HepG2 (cell line): Measurements from ENCODE around the gene SALL2. TPM values are rescaled to one million over a fixed set of nuclear protein-coding genes. Genes with fewer than 3 reads are reported as not detected.

Experiments
- ATAC-seq: fragments of 200-7000 bp; cut with Tn5 transposase; 3 replicates; pipeline ENCODE4 v1.9.1; 2020; ENCODE audit warnings: mild to moderate bottlenecking, moderate library complexity
- BruUV-seq: library from RNA; stranded (reverse); fragments of 400-500 nt; replicated peaks from 2 replicates; lab custom pipeline; 2021; lab: Mats Ljungman, UMichigan
- CTCF ChIA-PET: fragments of 300-600 bp; formaldehyde crosslinking; extraction: SDS; loops from one replicate; lab custom pipeline; 2021; ENCODE audit warnings: low total read pairs, inconsistent platforms, low intra/inter-chr PET ratio; lab: Yijun Ruan, JAX
- POLR2A ChIA-PET: fragments of 350-600 bp; sonication (Branson Sonifier 250); formaldehyde crosslinking; loops from one replicate; lab custom pipeline; 2020; ENCODE audit warnings: antibody characterized with exemption, inconsistent platforms; lab: Yijun Ruan, JAX
- DNase-seq: peaks from one replicate; pipeline ENCODE4 v3.0.0-alpha.2; 2015; ENCODE audit warnings: low spot score
- FAIRE-seq: peaks from 3 replicates; lab custom pipeline; 2011; peaks lifted over from hg19 to GRCh38; lab: Jason Lieb, UNC
- H2AFZ ChIP-seq: one replicate; pipeline ENCODE4 v1.6.1; 2011; ENCODE audit warnings: low read length, inconsistent platforms
- H3K27ac ChIP-seq: fragments of 300-600 bp; 3 replicates; pipeline ENCODE4 v1.8.0; 2011; ENCODE audit warnings: mixed run types, mild to moderate bottlenecking, mixed read lengths, low read length, inconsistent platforms; ENCODE audit not compliant: insufficient read depth; ENCODE audit errors: extremely low read length
- H3K27me3 ChIP-seq, 2 experiments: fragments of 200-600 bp in 1 of 2; 2 replicates in 1 of 2; 3 replicates in 1 of 2; pipeline versions ENCODE4 v1.6.0 to v1.8.0; 2011; ENCODE audit warnings: low read length in 2 of 2, mild to moderate bottlenecking in 2 of 2, moderate library complexity in 2 of 2, inconsistent platforms in 1 of 2; ENCODE audit not compliant: insufficient read depth in 2 of 2, control insufficient read depth in 1 of 2
- H3K36me3 ChIP-seq, 2 experiments: fragments of 200-600 bp in 1 of 2; replicated peaks in 1 of 2; 2 replicates in 1 of 2; 3 replicates in 1 of 2; pipeline versions ENCODE4 v1.5.1 to v1.8.0; 2011; ENCODE audit warnings: low read length in 2 of 2, inconsistent platforms in 1 of 2; ENCODE audit not compliant: insufficient read depth in 2 of 2, control insufficient read depth in 1 of 2
- H3K4me1 ChIP-seq: 2 replicates; pipeline ENCODE4 v1.5.1; 2012; ENCODE audit warnings: low read length, inconsistent platforms; ENCODE audit not compliant: insufficient read depth
- H3K4me2 ChIP-seq: 2 replicates; pipeline ENCODE4 v1.6.0; 2011; ENCODE audit warnings: low read depth, low read length, inconsistent platforms
- H3K4me3 ChIP-seq, 3 experiments: fragments of 200-600 bp in 1 of 3; sonication (generic), shearing (Covaris generic) in 1 of 3; replicated peaks in 1 of 3; 2 replicates each; pipeline ENCODE4 v1.5.1; 2011 to 2016; ENCODE audit warnings: low read length in 3 of 3, inconsistent platforms in 2 of 3, low read depth in 2 of 3, mild to moderate bottlenecking in 2 of 3, control low read depth in 1 of 3, mixed read lengths in 1 of 3; ENCODE audit not compliant: insufficient read depth in 1 of 3
- H3K79me2 ChIP-seq: one replicate; pipeline ENCODE4 v1.6.1; 2011; ENCODE audit warnings: low read length, inconsistent platforms; ENCODE audit not compliant: insufficient read depth
- H3K9ac ChIP-seq: 2 replicates; pipeline ENCODE4 v1.6.0; 2011; ENCODE audit warnings: mild to moderate bottlenecking, low read depth, low read length, inconsistent platforms; ENCODE audit not compliant: insufficient read depth
- H3K9me3 ChIP-seq: 2 replicates; pipeline ENCODE4 v1.5.1; 2012; ENCODE audit warnings: mild to moderate bottlenecking, low read length
- H4K20me1 ChIP-seq: 2 replicates; pipeline ENCODE4 v1.6.0; 2011; ENCODE audit warnings: inconsistent platforms, mild to moderate bottlenecking, low read length, moderate library complexity; ENCODE audit not compliant: insufficient read depth
- ATAD3A ChIP-seq: sonication (generic); formaldehyde crosslinking; IDR thresholded peaks from 2 replicates; pipeline ENCODE4 v1.4.0; 2020; ENCODE audit warnings: missing genetic modification reagents
- GATAD1 ChIP-seq: IDR thresholded peaks from 2 replicates; pipeline ENCODE4 v1.6.1; 2016; ENCODE audit warnings: missing genetic modification reagents, missing compliant biosample characterization
- MTF1 ChIP-seq: sonication (generic); formaldehyde crosslinking; IDR thresholded peaks from 2 replicates; pipeline ENCODE4 v1.5.0; 2020; ENCODE audit warnings: missing genetic modification reagents
- NCOA2 ChIP-seq: sonication (generic); formaldehyde crosslinking; IDR thresholded peaks from 2 replicates; pipeline ENCODE4 v1.8.0; 2022; ENCODE audit warnings: inconsistent platforms
- NFIB ChIP-seq: sonication (generic); formaldehyde crosslinking; IDR thresholded peaks from 2 replicates; pipeline ENCODE4 v1.9.0; 2021; ENCODE audit warnings: missing genetic modification reagents, mild to moderate bottlenecking, borderline replicate concordance
- RORA ChIP-seq: sonication (generic); formaldehyde crosslinking; IDR thresholded peaks from 2 replicates; pipeline ENCODE4 v1.5.0; 2020; ENCODE audit warnings: mild to moderate bottlenecking, missing genetic modification reagents, moderate library complexity
- SKI ChIP-seq: fragments of 450-650 bp; IDR thresholded peaks from one replicate; pipeline ENCODE4 v1.6.1; 2018; ENCODE audit warnings: mild to moderate bottlenecking; ENCODE audit not compliant: partially characterized antibody
- SOX13 ChIP-seq, 3 experiments: fragments of 450-650 bp in 1 of 3; sonication (generic) in 1 of 3; formaldehyde crosslinking in 1 of 3; IDR thresholded peaks in 2 of 3; conservative IDR thresholded peaks in 1 of 3; 2 replicates each; pipeline versions ENCODE4 v1.5.0 to v1.6.1; 2016 to 2020; ENCODE audit warnings: antibody characterized with exemption in 1 of 3, mild to moderate bottlenecking in 1 of 3, missing compliant biosample characterization in 1 of 3, missing genetic modification reagents in 1 of 3, moderate library complexity in 1 of 3
- TP53 ChIP-seq: sonication (generic); formaldehyde crosslinking; conservative IDR thresholded peaks from 2 replicates; pipeline ENCODE4 v1.4.0; 2020; ENCODE audit warnings: missing genetic modification reagents
- TSC22D2 ChIP-seq: sonication (generic); formaldehyde crosslinking; IDR thresholded peaks from 2 replicates; pipeline ENCODE4 v1.5.1; 2020; ENCODE audit warnings: missing genetic modification reagents, mild to moderate bottlenecking, borderline replicate concordance
- ZNF264 ChIP-seq: sonication (generic); formaldehyde crosslinking; IDR thresholded peaks from 2 replicates; pipeline ENCODE4 v1.4.0; 2020; ENCODE audit warnings: missing genetic modification reagents
- ZNF44 ChIP-seq: sonication (generic); formaldehyde crosslinking; IDR thresholded peaks from 2 replicates; pipeline ENCODE4 v1.5.1; 2020; ENCODE audit warnings: mild to moderate bottlenecking, missing genetic modification reagents
- ZNF441 ChIP-seq: sonication (generic); formaldehyde crosslinking; IDR thresholded peaks from 2 replicates; pipeline ENCODE4 v1.7.0; 2021; ENCODE audit warnings: missing genetic modification reagents, borderline replicate concordance
- ZNF546 ChIP-seq: sonication (generic); formaldehyde crosslinking; conservative IDR thresholded peaks from 2 replicates; pipeline ENCODE4 v1.8.1; 2023; ENCODE audit warnings: mild to moderate bottlenecking, missing genetic modification reagents
- ZNF557 ChIP-seq: sonication (generic); formaldehyde crosslinking; IDR thresholded peaks from 2 replicates; pipeline ENCODE4 v1.4.0; 2020; ENCODE audit warnings: missing genetic modification reagents
- ZNF670 ChIP-seq: sonication (generic); formaldehyde crosslinking; IDR thresholded peaks from 2 replicates; pipeline ENCODE4 v1.8.0; 2022; ENCODE audit warnings: mild to moderate bottlenecking, missing genetic modification reagents, borderline replicate concordance
- ZNF780A ChIP-seq: sonication (generic); formaldehyde crosslinking; IDR thresholded peaks from 2 replicates; pipeline ENCODE4 v1.8.0; 2022; ENCODE audit warnings: mild to moderate bottlenecking, missing genetic modification reagents, moderate library complexity
- WGBS: methylation state at CpG from one replicate; pipeline ENCODE4 v1.1.6; 2017; ENCODE audit warnings: low lambda C conversion rate; 5-methylcytosine and 5-hydroxymethylcytosine counted together
- in situ Hi-C: cut with HindIII; loops from 2 replicates; pipeline ENCODE4 v1.10.0; 2017; ENCODE audit warnings: low pct_unique_long_range_greater_than_20kb; ENCODE audit not compliant: extremely low pct_ligation_motif_present
- intact Hi-C: fragments of 100-400 bp; cut with micrococcal nuclease; formaldehyde crosslinking; loops from one replicate; pipeline ENCODE4 v1.10.0; 2022; ENCODE audit not compliant: unreplicated experiment
- polyA plus RNA-seq, 8 experiments: library from polyadenylated mRNA; depleted of rRNA in 3 of 8; stranded (reverse) in 7 of 8; unstranded in 1 of 8; fragments of >200 nt; fragmentation: Illumina TruSeq in 4 of 8; extraction: Trizol in 4 of 8; gene quantifications; 2 replicates each; pipeline versions ENCODE4 v1.2.1 to v1.2.3, GENCODE V29; 2011 to 2016; ENCODE audit warnings: low read depth in 4 of 8, missing spikeins in 1 of 8, mixed read lengths in 1 of 8; ENCODE audit not compliant: insufficient read depth in 1 of 8
- total RNA-seq, 5 experiments: library from RNA; depleted of rRNA; stranded (reverse); fragments of >200 nt; fragmentation: Illumina TruSeq; extraction: Trizol; gene quantifications; 2 replicates each; pipeline ENCODE4 v1.2.3, GENCODE V29; 2016; ENCODE audit warnings: low read depth in 1 of 5

The SALL2 gene
- total and polyA plus RNA-seq, 2 of the 13 experiments (the other 11 are each of a cell fraction or from before 2014, with no cell fraction given), result 4.9 to 5.8 TPM

GRCh38 chr14:21541413-21542074 is 15.4 kb upstream of the SALL2 start (continued):
- no peak for TF ChIP-seq RORA

- BruUV-seq, result no TSS peak
- POLR2A ChIA-PET, result no interaction called here
- TF ChIP-seq ZNF546 (CRISPR knock-in tag) (no peak), NCOA2 (CRISPR knock-in tag) (no peak), GATAD1 (CRISPR knock-in tag) (no peak), TSC22D2 (CRISPR knock-in tag) (no peak), MTF1 (no peak), SOX13 (IDR thresholded peaks at IDR 0.05) (no peak), SOX13 (CRISPR knock-in tag; conservative IDR thresholded peaks at IDR 0.05 in 1 of 2, IDR thresholded peaks at IDR 0.05 in 1 of 2) (no peak), ZNF670 (CRISPR knock-in tag) (no peak), ZNF557 (CRISPR knock-in tag) (no peak), ZNF264 (CRISPR knock-in tag) (no peak), ZNF441 (no peak), SKI (no peak), NFIB (CRISPR knock-in tag) (no peak), TP53 (CRISPR knock-in tag) (no peak), ZNF780A (CRISPR knock-in tag) (no peak), ZNF44 (CRISPR knock-in tag) (no peak), ATAD3A (CRISPR knock-in tag) (no peak)
Measured at GRCh38 chr14:21539189-21539940, 13.2 kb upstream of the SALL2 start.

More at GRCh38 chr14:21539189-21539940, 13.2 kb upstream of the SALL2 start:
- H3K9ac ChIP-seq, result no peak overlapping the region
- FAIRE-seq (no peak), DNase-seq (no peak), ATAC-seq (no peak)
- H3K27me3 ChIP-seq, result peaks cover 1 to 26% of the 10 kb centered on the region in 2 experiments; a peak in 3 of 5 replicates
- no peaks in the 10 kb centered on the region for H3K36me3 ChIP-seq
- in situ Hi-C loops, result no loop called here
- peaks cover 26% of the 10 kb centered on the region for H3K4me1 ChIP-seq
- H3K4me3 ChIP-seq, result no peak overlapping the region
- CTCF ChIA-PET, result no interaction called here
- H4K20me1 ChIP-seq, result no peaks in the 10 kb centered on the region
- no peak overlapping the region for H3K27ac ChIP-seq
- intact Hi-C loops, result no loop called here
- peaks cover 6% of the 10 kb centered on the region for H3K9me3 ChIP-seq
- H2AFZ ChIP-seq, result no peak overlapping the region
- no peak overlapping the region for H3K4me2 ChIP-seq
- H3K79me2 ChIP-seq, result no peaks in the 10 kb centered on the region
- whole genome bisulfite sequencing, result 5% methylated on average over 3 of the region's 3 CpGs
